Measurements from ENCODE around the gene ECHDC3. TPM values are rescaled to one million over a fixed set of nuclear protein-coding genes. Genes with fewer than 3 reads are reported as not detected.

ECHDC3 gene
- total and polyA plus RNA-seq, 2 of the 13 experiments (the other 11 are each of a cell fraction or from before 2014, with no cell fraction given), result not detected

- TF ChIP-seq ARHGAP35 (CRISPR knock-in tag; IDR thresholded peaks at IDR 0.05; ENCODE audit: borderline replicate concordance) (no peak), KLF11 (CRISPR knock-in tag; IDR thresholded peaks at IDR 0.05) (no peak), HOXA9 (CRISPR knock-in tag; IDR thresholded peaks at IDR 0.05; ENCODE audit: borderline replicate concordance) (no peak), ELK4 (CRISPR knock-in tag; IDR thresholded peaks at IDR 0.05; ENCODE audit: borderline replicate concordance) (no peak), SP5 (CRISPR knock-in tag; IDR thresholded peaks at IDR 0.05; ENCODE audit: borderline replicate concordance, low read depth) (peak; percentile 93), GATAD1 (CRISPR knock-in tag; IDR thresholded peaks at IDR 0.05) (no peak), ZFYVE20 (CRISPR knock-in tag; IDR thresholded peaks at IDR 0.05; ENCODE audit: borderline replicate concordance, low read depth) (no peak), ZNF547 (CRISPR knock-in tag; IDR thresholded peaks at IDR 0.05) (no peak), ZFP62 (CRISPR knock-in tag; IDR thresholded peaks at IDR 0.05) (no peak), FLYWCH1 (CRISPR knock-in tag; IDR thresholded peaks at IDR 0.05) (no peak), ZNF570 (CRISPR knock-in tag; IDR thresholded peaks at IDR 0.05; ENCODE audit: borderline replicate concordance) (no peak), CCDC6 (CRISPR knock-in tag; IDR thresholded peaks at IDR 0.05) (no peak), ZNF609 (CRISPR knock-in tag; IDR thresholded peaks at IDR 0.05; ENCODE audit: borderline replicate concordance) (peak; percentile 86), KLF13 (CRISPR knock-in tag; IDR thresholded peaks at IDR 0.05) (no peak), ZNF737 (CRISPR knock-in tag; IDR thresholded peaks at IDR 0.05; ENCODE audit: borderline replicate concordance) (no peak), ZSCAN25 (CRISPR knock-in tag; IDR thresholded peaks at IDR 0.05) (peak; percentile 56; the same call in 1 of the 2 replicates)
- TF ChIP-seq, protein P1, sequence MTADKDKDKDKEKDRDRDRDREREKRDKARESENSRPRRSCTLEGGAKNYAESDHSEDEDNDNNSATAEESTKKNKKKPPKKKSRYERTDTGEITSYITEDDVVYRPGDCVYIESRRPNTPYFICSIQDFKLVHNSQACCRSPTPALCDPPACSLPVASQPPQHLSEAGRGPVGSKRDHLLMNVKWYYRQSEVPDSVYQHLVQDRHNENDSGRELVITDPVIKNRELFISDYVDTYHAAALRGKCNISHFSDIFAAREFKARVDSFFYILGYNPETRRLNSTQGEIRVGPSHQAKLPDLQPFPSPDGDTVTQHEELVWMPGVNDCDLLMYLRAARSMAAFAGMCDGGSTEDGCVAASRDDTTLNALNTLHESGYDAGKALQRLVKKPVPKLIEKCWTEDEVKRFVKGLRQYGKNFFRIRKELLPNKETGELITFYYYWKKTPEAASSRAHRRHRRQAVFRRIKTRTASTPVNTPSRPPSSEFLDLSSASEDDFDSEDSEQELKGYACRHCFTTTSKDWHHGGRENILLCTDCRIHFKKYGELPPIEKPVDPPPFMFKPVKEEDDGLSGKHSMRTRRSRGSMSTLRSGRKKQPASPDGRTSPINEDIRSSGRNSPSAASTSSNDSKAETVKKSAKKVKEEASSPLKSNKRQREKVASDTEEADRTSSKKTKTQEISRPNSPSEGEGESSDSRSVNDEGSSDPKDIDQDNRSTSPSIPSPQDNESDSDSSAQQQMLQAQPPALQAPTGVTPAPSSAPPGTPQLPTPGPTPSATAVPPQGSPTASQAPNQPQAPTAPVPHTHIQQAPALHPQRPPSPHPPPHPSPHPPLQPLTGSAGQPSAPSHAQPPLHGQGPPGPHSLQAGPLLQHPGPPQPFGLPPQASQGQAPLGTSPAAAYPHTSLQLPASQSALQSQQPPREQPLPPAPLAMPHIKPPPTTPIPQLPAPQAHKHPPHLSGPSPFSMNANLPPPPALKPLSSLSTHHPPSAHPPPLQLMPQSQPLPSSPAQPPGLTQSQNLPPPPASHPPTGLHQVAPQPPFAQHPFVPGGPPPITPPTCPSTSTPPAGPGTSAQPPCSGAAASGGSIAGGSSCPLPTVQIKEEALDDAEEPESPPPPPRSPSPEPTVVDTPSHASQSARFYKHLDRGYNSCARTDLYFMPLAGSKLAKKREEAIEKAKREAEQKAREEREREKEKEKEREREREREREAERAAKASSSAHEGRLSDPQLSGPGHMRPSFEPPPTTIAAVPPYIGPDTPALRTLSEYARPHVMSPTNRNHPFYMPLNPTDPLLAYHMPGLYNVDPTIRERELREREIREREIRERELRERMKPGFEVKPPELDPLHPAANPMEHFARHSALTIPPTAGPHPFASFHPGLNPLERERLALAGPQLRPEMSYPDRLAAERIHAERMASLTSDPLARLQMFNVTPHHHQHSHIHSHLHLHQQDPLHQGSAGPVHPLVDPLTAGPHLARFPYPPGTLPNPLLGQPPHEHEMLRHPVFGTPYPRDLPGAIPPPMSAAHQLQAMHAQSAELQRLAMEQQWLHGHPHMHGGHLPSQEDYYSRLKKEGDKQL (CRISPR knock-in tag; IDR thresholded peaks at IDR 0.05; ENCODE audit: low read depth), result no peak
- TF ChIP-seq, protein P2, sequence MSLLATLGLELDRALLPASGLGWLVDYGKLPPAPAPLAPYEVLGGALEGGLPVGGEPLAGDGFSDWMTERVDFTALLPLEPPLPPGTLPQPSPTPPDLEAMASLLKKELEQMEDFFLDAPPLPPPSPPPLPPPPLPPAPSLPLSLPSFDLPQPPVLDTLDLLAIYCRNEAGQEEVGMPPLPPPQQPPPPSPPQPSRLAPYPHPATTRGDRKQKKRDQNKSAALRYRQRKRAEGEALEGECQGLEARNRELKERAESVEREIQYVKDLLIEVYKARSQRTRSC (CRISPR knock-in tag; IDR thresholded peaks at IDR 0.05; ENCODE audit: low read depth), result no peak
Measured at GRCh38 chr10:11714750-11715365, 27.3 kb upstream of the ECHDC3 start (continued).

Measured in HepG2 (cell line).